ENCODE results near the gene HOXC11. TPM values are rescaled to one million over a fixed set of nuclear protein-coding genes. Genes with fewer than 3 reads are reported as not detected.

Gene HOXC11
- polyA plus RNA-seq, 3 donors, result not detected

DNA sequence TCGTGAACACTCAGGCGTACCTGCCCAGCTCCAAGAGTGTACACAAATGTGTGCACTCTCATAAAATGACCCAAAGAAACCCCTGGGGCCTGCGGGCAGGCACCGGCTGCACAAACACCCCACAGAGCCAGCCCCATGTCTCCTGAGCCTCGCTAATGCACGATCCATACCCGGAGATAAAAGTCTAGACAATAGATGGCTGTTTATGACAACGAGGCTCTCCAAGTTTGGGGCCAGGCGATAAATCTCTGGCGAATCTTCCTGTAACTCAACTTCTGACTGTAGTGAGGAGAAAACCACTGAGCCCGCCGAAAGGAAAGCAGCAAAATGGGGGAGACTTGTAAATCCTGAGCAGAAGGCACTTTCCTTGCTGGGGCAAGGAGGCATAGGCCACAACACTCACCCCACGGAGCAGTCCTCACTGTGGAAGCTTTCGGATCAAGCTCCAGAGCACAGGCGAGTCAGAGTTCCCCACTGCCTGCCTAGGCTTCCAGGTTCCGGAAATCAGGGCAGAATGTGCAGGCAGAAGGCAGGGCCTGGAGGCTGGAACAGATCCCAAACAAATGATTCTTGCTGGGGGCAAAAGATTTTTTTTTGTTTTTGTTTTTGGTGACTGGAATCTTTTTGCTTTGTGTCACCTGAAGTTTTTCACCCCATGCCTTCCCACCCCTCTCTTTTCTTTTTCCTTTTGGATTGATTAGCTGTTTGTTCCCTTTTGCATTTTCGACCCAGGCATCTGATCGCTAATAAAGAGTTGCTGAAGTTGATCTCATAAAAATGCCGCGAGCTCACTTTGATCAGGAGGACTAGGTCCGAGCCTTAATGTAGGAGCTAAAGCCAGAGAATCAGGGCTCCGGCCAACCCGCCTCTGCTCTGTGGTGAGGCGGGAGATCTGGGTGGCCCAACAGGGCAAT is 4.5 kb upstream of the HOXC11 start:
- H3K27ac ChIP-seq (ENCODE audit: low read depth, low read length), result no peak overlapping the region
- WGBS, 3 donors, result 16 to 26% (median 19%) methylated on average over 24 of the region's 24 CpGs

DNA sequence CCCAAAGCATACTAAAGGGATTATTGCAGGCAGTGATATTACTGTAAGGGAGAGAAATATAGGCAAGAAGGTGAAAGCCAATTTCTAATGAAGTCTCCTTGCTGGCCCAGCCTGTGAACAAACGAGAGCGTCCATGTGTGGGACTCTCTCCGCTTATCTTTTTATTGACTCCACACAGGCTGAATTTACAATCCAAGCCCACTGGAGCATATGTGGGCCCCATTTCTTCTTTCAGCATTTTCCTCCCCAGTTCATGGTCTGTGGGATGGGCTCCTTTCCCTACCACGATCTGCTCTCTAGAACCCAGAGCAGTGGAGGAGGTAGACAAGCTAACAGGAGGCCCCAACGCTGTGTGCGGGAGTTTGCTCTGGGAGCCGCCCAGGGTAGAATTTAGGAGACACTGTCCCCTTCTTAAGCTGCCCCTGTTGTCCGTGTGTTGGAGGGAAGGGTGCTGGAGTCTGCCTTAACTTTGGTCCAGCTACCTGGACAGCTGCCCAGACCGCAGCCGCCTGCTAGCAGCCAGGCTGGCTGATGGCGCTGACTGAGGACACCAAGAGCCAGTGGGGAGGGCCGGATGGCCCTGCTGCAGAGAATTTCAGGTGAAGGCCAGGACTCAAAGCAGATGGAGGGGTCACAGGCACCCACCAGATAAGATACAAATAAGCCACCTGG is 3.2 kb upstream of the HOXC11 start:
- WGBS, 3 donors, result 18 to 19% (median 19%) methylated on average over 12 of the region's 12 CpGs
- H3K27ac ChIP-seq (ENCODE audit: low read depth, low read length), result no peak overlapping the region

DNA sequence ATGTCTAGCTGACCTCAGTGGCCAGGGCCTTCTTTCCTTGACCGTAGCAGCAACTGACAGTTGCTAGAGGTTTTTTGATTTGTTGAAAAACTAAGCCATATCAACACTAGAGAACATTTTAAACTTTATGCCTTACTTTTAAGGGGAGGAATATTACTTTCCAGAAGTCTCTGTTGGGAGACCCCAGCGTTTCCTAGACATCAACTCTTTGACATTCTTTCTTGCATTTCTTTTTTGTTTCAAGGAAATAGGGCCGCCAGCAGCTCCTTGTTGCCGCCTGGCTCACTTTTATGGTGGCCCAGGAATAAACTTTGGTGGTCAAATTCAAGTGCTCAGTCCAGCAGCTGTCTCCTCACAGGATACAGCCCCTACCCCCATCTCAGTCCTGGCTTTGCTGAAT is 2.5 kb upstream of the HOXC11 start:
- 15 to 31% (median 21%) methylated on average over 4 of the region's 4 CpGs for WGBS, 3 donors
- no peak overlapping the region for H3K27ac ChIP-seq (ENCODE audit: low read depth, low read length)

DNA sequence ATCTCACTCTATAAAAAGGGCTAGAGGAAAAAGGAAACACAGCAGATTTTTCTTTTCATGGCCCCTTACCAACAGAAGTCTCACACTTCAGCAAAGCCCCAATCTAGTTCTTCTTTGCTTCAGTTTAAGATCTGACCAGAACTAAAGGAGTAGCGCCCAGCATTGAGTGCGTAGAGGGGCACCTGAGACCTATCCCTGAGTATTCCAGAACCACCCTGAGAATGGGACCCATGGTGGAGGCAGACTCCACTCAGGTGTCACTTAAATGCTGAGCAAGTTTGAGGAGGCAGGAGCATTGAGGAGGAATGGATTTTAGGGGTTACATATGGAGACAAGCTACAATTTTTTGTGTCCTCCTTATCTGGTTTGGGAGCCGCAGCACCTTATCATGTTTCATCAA is 1.8 kb upstream of the HOXC11 start:
- 60 to 69% (median 64%) methylated on average over 3 of the region's 3 CpGs for WGBS, 3 donors
- H3K27ac ChIP-seq (ENCODE audit: low read depth, low read length), result no peak overlapping the region

DNA sequence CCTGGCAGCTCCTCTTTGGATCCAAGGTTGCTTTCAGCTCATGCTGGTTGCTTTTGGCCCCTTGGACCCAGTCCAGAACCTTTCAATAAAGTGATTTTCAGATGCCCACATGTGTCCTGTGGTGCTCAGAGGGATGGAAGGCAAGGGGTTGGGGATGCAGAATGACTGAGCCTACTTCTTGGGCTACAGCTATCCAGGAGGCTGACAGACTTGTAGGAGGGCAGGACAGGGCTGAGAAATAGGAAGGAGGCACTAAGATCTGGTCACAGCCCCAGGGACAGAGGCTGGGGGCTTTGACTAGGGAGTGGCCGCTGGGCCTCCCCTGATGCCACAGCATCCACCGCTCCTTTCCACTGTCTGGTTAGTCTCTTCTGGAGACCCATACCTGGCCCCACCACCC is 1.2 kb upstream of the HOXC11 start:
- no peak overlapping the region for H3K27ac ChIP-seq (ENCODE audit: low read depth, low read length)
- 22 to 42% (median 34%) methylated on average over 2 of the region's 2 CpGs for WGBS, 3 donors

DNA sequence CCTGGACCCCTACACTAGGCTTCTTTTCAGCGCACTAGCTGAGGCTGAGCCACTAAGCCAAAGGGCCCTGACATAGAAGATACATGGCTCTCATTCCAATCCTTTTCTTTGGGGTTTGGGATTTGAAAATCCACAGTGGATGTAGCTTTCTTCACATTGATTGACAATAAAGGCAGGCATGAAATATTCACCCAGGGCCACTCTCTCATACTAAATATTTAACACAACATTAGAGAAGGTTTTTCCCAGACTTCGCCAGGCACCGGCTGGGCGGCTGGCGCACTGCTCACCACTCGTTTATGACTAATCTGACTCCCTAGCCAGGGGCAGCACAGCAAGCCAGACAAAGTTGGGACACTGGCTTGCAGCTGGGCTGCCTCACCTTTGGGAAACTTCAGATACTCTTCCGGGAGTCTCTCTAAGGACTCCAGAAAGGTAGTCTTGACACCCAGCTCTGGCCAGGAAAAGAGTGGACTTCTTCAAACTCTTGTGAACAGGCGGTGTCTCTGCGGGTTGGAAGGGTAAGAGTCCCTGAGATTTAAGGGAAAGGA is 699 bp upstream of the HOXC11 start:
- H3K27ac ChIP-seq (ENCODE audit: low read depth, low read length), result no peak overlapping the region
- WGBS, 3 donors, result 27 to 38% (median 30%) methylated on average over 9 of the region's 9 CpGs

DNA sequence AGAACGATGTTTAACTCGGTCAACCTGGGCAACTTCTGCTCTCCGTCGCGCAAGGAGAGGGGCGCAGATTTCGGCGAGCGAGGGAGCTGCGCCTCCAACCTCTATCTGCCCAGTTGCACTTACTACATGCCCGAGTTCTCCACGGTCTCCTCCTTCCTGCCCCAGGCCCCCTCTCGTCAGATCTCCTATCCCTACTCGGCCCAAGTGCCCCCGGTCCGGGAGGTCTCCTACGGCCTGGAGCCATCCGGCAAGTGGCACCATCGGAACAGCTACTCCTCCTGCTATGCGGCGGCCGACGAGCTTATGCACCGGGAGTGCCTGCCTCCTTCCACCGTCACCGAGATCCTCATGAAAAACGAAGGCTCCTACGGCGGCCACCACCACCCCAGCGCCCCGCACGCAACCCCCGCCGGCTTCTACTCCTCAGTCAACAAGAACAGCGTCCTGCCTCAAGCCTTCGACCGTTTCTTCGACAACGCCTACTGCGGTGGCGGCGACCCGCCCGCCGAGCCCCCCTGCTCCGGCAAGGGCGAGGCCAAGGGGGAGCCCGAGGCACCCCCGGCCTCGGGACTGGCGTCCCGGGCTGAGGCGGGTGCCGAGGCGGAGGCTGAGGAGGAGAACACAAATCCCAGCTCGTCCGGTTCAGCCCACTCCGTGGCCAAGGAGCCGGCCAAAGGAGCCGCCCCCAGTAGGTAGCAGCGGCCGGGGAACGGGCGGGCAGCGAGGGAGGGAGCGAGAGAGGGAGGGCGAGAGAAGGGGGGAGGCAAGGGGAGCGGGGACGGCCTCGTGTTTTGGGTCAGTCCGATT is 513 bp downstream of the HOXC11 start:
- WGBS, 3 donors, result 3 to 4% (median 4%) methylated on average over 71 of the region's 71 CpGs
- H3K27ac ChIP-seq (ENCODE audit: low read depth, low read length), result no peak overlapping the region

DNA sequence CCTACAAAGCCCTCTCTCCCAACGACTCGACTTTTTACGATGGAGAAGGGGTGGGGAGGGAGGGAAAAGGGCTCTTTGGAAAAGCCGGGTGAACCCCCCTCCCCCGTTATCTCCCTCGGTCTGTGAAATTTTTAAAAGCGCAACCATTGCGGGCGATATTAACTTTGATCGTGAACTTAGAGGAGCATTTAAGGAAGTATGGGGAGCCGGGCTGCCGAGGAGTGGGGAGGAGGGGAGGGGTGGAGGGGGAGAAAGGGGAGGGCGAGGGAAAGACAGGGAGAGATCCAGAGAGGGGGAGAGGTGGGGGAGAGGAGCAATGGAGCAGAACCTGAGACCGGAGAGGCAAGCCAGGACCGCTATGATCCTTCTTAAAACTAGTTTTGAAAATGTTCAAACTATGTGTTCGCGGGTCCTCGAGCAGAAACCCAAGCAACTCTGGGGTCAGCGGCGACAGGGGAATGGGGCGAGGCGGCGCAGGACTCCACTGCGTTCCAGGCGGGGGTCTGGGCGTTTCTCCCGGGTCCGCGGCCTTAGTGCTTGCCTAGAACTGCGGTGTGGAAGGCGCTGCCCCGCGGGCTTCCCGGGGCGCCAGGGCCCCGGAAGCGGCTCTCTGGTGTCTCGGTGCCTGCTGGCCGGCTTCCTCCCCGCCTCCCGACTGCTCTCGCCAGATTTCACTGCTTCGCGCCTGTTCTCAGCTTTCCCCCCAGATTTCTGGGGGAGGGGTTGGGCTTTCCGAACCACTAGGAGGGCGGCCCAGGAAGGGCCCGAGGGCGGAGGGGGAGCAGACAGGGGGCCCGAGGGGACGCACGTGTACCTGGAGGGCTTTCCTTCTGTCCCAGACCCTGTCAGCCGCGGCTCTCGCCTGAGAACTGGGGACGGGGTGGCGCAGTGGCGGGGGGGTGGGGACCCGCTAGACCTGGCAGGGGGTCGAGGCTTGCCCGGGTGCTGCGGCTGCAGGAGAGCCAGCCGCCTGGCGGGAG is 1.4 kb downstream of the HOXC11 start, which contains the start of gene HOTAIR:
Gene HOTAIR, minus strand, starts transcription at position 871 of the 980 bp plus-strand sequence.
- 2 to 4% (median 3%) methylated on average over 52 to 63 of the region's 63 CpGs for WGBS, 3 donors
- H3K27ac ChIP-seq (ENCODE audit: low read depth, low read length), result no peak within 1 kb of the TSS

DNA sequence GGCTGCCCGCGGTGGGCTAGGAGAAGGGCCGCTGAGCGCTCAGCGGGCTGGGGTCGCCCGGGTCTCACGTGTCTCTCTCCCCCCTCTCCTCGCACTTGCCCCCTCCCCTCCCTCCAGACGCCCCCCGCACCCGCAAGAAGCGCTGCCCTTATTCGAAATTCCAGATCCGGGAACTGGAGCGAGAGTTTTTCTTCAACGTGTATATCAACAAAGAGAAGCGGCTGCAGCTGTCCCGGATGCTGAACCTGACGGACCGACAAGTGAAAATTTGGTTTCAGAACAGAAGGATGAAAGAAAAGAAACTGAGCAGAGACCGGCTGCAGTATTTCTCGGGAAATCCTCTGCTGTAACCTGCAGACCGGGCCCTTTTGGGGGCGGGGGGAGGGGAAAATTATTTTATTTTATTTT is 2.1 kb downstream of the HOXC11 start:
- no peak overlapping the region for H3K27ac ChIP-seq (ENCODE audit: low read depth, low read length)
- WGBS, 3 donors, result 4 to 5% (median 4%) methylated on average over 18 to 25 of the region's 25 CpGs

DNA sequence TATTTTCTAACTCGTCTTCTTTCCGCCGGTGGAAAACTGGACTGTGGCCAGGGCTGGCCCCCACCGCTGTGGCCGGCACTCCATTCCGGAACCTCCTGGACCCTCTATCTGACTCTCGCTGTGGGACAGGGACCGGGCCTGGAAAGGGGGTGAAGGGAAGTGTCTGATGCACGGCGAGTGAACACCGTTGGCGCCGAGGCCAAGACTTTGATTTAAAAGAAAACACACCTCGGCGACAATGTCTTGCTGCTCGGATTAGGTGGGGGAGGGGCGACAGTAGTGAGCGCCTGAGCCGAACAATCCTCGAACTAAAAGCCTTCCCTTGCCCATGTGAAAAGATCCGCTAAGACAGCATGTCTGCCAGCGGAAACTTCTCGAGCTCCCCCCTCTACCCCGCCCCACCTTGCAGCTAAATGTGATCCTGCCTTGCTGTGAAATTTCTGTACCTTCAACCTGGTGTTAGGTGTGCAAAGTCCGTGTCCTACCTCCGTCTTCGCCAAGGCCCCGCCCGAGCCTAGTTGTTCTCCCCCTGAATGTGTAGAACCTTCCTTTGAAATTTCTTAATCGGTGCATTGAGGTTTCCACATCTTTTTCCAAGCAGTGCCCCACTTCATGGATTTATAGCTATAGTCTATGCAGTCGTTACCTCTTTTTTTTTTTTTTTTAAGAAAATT is 2.7 kb downstream of the HOXC11 start:
- no peak overlapping the region for H3K27ac ChIP-seq (ENCODE audit: low read depth, low read length)
- WGBS, 3 donors, result 8 to 10% (median 9%) methylated on average over 31 of the region's 31 CpGs

DNA sequence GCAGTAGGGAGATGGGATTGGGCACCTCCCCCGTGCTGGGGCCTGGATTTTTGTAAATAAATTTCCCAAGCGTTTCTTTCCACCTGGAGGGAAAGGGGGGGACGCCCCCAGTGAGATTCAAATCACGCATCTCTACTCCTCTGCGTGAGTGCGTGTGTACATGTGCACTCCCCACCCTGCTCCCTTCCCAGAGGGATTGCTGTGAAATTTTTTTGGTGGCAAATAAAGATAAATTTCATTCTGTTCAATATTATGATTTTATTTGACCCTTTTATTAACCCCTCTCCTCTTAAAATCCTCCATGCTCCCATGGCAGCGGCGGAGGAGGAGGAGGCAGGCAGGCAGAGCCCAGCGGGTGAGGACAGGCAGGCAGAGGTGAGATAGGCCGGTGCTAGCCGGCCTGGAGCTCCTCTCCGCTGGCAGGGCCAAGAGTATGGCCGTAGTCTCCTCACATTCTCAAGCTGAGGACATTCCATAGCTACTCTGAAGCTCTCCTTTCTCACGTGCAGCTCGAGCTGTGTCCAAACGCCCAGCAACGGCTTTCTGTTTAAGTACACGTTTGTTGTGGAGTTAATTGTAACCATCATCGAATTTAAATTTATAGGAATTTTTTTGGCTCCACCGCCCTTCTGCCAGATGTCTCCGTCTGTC is 3.4 kb downstream of the HOXC11 start:
- 16 to 20% (median 19%) methylated on average over 21 of the region's 21 CpGs for WGBS, 3 donors
- no peak overlapping the region for H3K27ac ChIP-seq (ENCODE audit: low read depth, low read length)

DNA sequence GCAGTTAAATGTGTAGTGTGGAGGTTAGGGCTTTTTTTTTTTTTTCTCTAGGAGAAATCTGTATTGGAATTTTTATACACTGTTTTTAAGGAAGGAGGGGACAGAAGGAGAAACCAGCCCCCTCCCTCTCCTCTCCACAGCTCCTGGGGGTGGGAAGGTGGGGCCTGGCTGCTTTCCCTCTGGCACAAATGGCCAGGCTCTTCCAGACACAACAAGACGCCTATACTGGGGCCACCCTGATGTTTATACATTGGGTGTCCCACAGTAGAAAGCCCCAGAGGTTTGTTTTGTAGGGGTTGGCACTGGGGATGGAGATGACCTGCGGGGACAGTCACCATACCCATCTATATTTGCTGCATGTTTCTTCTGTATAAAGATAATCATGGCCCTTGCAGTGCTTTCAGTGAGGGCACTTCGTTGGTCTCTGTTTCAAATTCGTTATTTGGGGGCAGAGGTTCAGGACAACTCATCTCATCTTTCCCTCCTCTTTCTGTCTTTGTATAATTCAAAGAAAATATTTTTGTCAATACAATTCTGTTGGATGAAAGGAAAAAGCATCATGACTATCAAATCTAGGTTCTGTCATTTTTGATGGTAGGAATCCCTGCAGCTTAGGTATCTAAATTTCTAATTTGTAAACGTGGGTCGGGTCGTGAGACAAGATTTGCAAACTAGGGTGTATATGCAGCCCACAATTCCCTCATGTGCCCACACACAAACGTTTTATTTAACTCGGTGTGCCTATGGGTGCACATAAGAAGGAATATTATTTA is 4.1 kb downstream of the HOXC11 start:
- WGBS, 3 donors, result 8 to 19% (median 11%) methylated on average over 9 of the region's 9 CpGs
- no peak overlapping the region for H3K27ac ChIP-seq (ENCODE audit: low read depth, low read length)

DNA sequence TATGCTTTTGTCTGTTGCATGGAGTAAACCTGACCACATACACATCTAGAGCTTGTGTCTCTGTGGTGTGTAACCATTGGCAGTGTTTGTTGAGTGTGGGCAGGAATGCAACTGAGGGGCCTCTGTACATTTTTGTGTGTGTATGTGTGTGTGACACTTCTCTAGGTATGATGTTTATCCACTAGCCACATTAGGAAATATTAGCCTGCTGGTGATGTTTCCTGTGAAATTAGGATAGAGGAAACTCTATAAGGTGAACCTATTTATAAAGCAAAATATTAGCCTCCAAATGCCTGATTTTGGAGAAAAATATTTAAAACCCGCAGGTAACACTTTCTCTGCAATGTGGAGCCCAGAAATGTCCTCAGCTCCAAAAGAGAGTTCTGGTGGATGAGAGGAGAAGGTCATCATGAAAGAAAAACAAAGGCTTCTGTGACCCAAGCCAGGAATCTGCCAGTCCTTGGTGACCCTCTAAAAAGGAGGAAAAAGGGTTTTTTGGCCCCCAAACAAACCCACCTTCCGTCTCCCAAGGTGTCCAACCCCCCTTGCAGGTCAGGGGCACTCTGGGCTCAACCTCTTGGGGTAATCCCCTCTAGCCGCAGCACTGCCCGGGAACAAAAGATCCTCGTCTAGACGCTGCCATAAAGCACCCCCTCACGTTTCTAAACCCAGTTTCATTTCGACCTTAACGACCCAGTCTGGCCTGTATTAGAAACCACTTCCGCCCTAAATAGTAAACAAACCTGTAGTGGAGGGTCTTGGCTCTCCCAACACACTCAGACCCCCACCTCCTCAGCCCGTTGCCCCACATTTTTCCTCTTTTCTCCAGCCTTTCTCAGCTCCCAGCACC is 4.9 kb downstream of the HOXC11 start:
- H3K27ac ChIP-seq (ENCODE audit: low read depth, low read length), result no peak overlapping the region
- 5 to 8% (median 8%) methylated on average over 11 of the region's 11 CpGs for WGBS, 3 donors

DNA sequence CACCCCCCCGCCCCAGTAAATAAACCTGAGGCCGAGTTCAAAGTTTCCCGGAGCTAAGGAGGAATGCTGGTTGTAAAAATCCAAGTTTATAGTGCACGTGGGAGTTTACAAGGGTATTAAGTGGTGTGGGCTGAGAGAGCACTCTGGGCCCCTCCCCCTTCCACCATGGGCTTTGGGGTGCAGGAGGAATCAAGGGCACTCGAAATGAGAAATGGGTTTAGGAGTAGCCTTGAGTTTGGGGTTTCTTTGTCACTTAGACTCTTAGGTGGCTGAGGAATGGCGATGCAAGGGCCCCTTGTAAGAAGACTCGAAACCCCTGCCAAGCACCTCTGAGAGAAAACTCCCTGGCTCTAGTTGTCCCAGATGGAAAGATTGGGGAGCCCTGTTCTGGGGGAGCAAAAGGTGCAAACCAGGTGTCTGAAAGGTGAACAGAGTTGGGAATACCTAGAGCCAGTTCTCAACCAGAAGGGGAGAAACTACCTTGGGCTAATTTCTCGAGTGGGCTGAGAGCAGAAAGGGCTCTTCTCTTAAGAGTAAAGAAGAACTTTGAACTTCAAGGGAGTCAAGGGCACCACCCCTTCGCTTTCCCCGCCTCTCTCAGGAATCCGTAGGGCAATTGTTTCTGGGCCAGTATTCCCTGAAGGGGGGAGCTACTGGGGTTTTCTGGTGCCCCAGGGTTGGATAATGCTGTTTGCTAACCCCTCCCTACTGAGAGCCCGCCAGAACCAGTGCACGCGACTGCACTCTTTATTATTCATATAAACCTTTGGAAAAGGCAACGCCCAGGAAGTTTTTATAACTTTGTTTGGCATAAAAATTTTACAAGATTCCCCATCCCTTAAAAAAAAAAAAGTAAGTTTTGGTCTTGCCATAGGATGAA is 5.8 kb downstream of the HOXC11 start:
- WGBS, 3 donors, result 10 to 19% (median 15%) methylated on average over 15 of the region's 15 CpGs
- no peak overlapping the region for H3K27ac ChIP-seq (ENCODE audit: low read depth, low read length)
